IMR-90 (cell line): ENCODE measurements around the gene URAD. TPM values are rescaled to one million over a fixed set of nuclear protein-coding genes. Genes with fewer than 3 reads are reported as not detected.

Experiments
- ATAC-seq: fragments of 200-7000 bp; cut with Tn5 transposase; 2 replicates; pipeline ENCODE4 v1.9.1; 2020; ENCODE audit warnings: low read depth, mild to moderate bottlenecking, moderate library complexity
- BruUV-seq: library from RNA; stranded (reverse); fragments of 400-500 nt; replicated peaks from 2 replicates; lab custom pipeline; 2021; lab: Mats Ljungman, UMichigan
- CTCF ChIA-PET: fragments of 300-600 bp; formaldehyde crosslinking; extraction: SDS; loops from one replicate; lab custom pipeline; 2021; ENCODE audit warnings: antibody characterized with exemption; lab: Yijun Ruan, JAX
- POLR2A ChIA-PET: fragments of 300-600 bp; sonication (Branson Sonifier 250); formaldehyde crosslinking; loops from one replicate; lab custom pipeline; 2022; ENCODE audit warnings: antibody characterized with exemption; ENCODE audit not compliant: unreplicated experiment; lab: Charles Lee
- DNase-seq: peaks from one replicate; pipeline ENCODE4 v3.0.0; 2013
- H2AFZ ChIP-seq: replicated peaks from 2 replicates; pipeline ENCODE3; 2013; ENCODE audit warnings: low read length, mild to moderate bottlenecking; ENCODE audit not compliant: poor library complexity
- H2AK5ac ChIP-seq: 2 replicates; pipeline ENCODE4 v1.6.1; 2013; ENCODE audit warnings: low read depth, low read length, inconsistent platforms
- H2AK9ac ChIP-seq: replicated peaks from 2 replicates; pipeline ENCODE3; 2013; ENCODE audit warnings: mild to moderate bottlenecking, low read depth, low read length, moderate library complexity; ENCODE audit not compliant: poor library complexity
- H2BK120ac ChIP-seq: 2 replicates; pipeline ENCODE4 v1.6.1; 2013; ENCODE audit warnings: low read depth, low read length, inconsistent platforms
- H2BK15ac ChIP-seq: 3 replicates; pipeline ENCODE4 v1.6.1; 2013; ENCODE audit warnings: low read depth, low read length, inconsistent platforms
- H2BK20ac ChIP-seq: 2 replicates; pipeline ENCODE4 v1.6.1; 2013; ENCODE audit warnings: low read depth, mild to moderate bottlenecking, inconsistent platforms, low read length, moderate library complexity
- H2BK5ac ChIP-seq: 2 replicates; pipeline ENCODE4 v1.6.1; 2013; ENCODE audit warnings: mild to moderate bottlenecking, low read depth, low read length, inconsistent platforms; ENCODE audit not compliant: poor library complexity, severe bottlenecking
- H3K14ac ChIP-seq: replicated peaks from 2 replicates; pipeline ENCODE4 v1.6.1; 2013; ENCODE audit warnings: low read depth, low read length, inconsistent platforms
- H3K18ac ChIP-seq: 2 replicates; pipeline ENCODE4 v1.6.1; 2013; ENCODE audit warnings: low read depth, low read length, control low read depth
- H3K23ac ChIP-seq: 2 replicates; pipeline ENCODE4 v1.6.1; 2013; ENCODE audit warnings: low read depth, low read length, inconsistent platforms
- H3K27ac ChIP-seq: 2 replicates; pipeline ENCODE4 v1.5.1; 2013; ENCODE audit warnings: mild to moderate bottlenecking, control low read depth, low read length; ENCODE audit not compliant: insufficient read depth
- H3K27me3 ChIP-seq: 2 replicates; pipeline ENCODE4 v1.6.1; 2013; ENCODE audit warnings: low read length; ENCODE audit not compliant: control insufficient read depth, insufficient read depth
- H3K36me3 ChIP-seq: 2 replicates; pipeline ENCODE4 v1.6.1; 2013; ENCODE audit warnings: low read length, mixed read lengths; ENCODE audit not compliant: control insufficient read depth, insufficient read depth
- H3K4ac ChIP-seq: 2 replicates; pipeline ENCODE4 v1.6.1; 2013; ENCODE audit warnings: low read depth, low read length, inconsistent platforms
- H3K4me1 ChIP-seq: 2 replicates; pipeline ENCODE4 v1.6.1; 2013; ENCODE audit warnings: low read length, mixed read lengths; ENCODE audit not compliant: control insufficient read depth, insufficient read depth
- H3K4me2 ChIP-seq: 2 replicates; pipeline ENCODE4 v1.6.1; 2013; ENCODE audit warnings: low read depth, mild to moderate bottlenecking, control low read depth, low read length, moderate library complexity
- H3K4me3 ChIP-seq: 2 replicates; pipeline ENCODE4 v1.5.1; 2013; ENCODE audit warnings: low read depth, mild to moderate bottlenecking, control low read depth, low read length, moderate library complexity; ENCODE audit not compliant: insufficient read depth
- H3K56ac ChIP-seq: 2 replicates; pipeline ENCODE4 v1.6.1; 2013; ENCODE audit warnings: low read length, inconsistent platforms; ENCODE audit not compliant: insufficient read depth; ENCODE audit errors: extremely low read depth
- H3K79me1 ChIP-seq, 2 experiments: 2 replicates each; pipeline ENCODE4 v1.6.1; 2013; ENCODE audit warnings: low read length in 2 of 2, inconsistent platforms in 1 of 2, low read depth in 1 of 2
- H3K9ac ChIP-seq: 2 replicates; pipeline ENCODE4 v1.6.1; 2013; ENCODE audit warnings: low read depth, low read length, control low read depth
- H3K9me1 ChIP-seq: 2 replicates; pipeline ENCODE4 v1.6.1; 2013; ENCODE audit warnings: low read length, inconsistent platforms; ENCODE audit not compliant: insufficient read depth
- H3K9me3 ChIP-seq: 2 replicates; pipeline ENCODE4 v1.6.1; 2013; ENCODE audit warnings: low read length; ENCODE audit not compliant: control insufficient read depth, insufficient read depth
- H4K20me1 ChIP-seq: 2 replicates; pipeline ENCODE4 v1.6.1; 2013; ENCODE audit warnings: low read length, inconsistent platforms; ENCODE audit not compliant: insufficient read depth
- H4K5ac ChIP-seq: 2 replicates; pipeline ENCODE4 v1.6.1; 2013; ENCODE audit warnings: mild to moderate bottlenecking, low read depth, low read length, control low read depth
- H4K8ac ChIP-seq, 2 experiments: 2 replicates each; pipeline ENCODE4 v1.6.1; 2013; ENCODE audit warnings: low read depth in 2 of 2, low read length in 2 of 2, control low read depth in 1 of 2, inconsistent platforms in 1 of 2
- H4K91ac ChIP-seq: 2 replicates; pipeline ENCODE4 v1.6.1; 2013; ENCODE audit warnings: low read depth, low read length, inconsistent platforms; ENCODE audit not compliant: insufficient read depth
- BHLHE40 ChIP-seq: fragments of 150-350 bp; IDR thresholded peaks from 2 replicates; pipeline ENCODE4 v1.6.1; 2016; ENCODE audit warnings: mild to moderate bottlenecking, low read depth, low read length
- CEBPB ChIP-seq: IDR thresholded peaks from 2 replicates; pipeline ENCODE4 v1.6.1; 2012; ENCODE audit warnings: low read depth, low read length, improper control_type of control experiment
- CHD1 ChIP-seq: IDR thresholded peaks from 2 replicates; pipeline ENCODE4 v1.6.1; 2012; ENCODE audit warnings: low read depth, low read length, improper control_type of control experiment
- MAFK ChIP-seq: IDR thresholded peaks from 2 replicates; pipeline ENCODE4 v1.6.1; 2012; ENCODE audit warnings: low read depth, low read length, improper control_type of control experiment
- MAZ ChIP-seq: IDR thresholded peaks from 2 replicates; pipeline ENCODE4 v1.6.1; 2012; ENCODE audit warnings: low read depth, mild to moderate bottlenecking, low read length, improper control_type of control experiment, moderate library complexity, borderline replicate concordance
- MXI1 ChIP-seq: IDR thresholded peaks from 2 replicates; pipeline ENCODE4 v1.6.1; 2012; ENCODE audit warnings: low read depth, mild to moderate bottlenecking, low read length, moderate library complexity, borderline replicate concordance
- RAD21 ChIP-seq: IDR thresholded peaks from 2 replicates; pipeline ENCODE4 v1.6.1; 2012; ENCODE audit warnings: low read length, improper control_type of control experiment
- RCOR1 ChIP-seq: IDR thresholded peaks from 2 replicates; pipeline ENCODE4 v1.6.1; 2012; ENCODE audit warnings: mild to moderate bottlenecking, low read length, improper control_type of control experiment; ENCODE audit not compliant: insufficient replicate concordance
- dilution Hi-C: fragments of 300-500 bp; cut with HindIII; formaldehyde crosslinking; loops from one replicate; pipeline ENCODE4 v1.14.3; 2018; ENCODE audit warnings: low sequenced_read_pairs; ENCODE audit not compliant: unreplicated experiment
- in situ Hi-C: fragments of 300-500 bp; cut with MboI; formaldehyde crosslinking; loops from 3 replicates; pipeline ENCODE4 v1.14.3; 2019; ENCODE audit warnings: low sequenced_read_pairs, inconsistent platforms, mixed read lengths
- intact Hi-C: fragments of 100-400 bp; cut with micrococcal nuclease; formaldehyde crosslinking; loops from 2 replicates; pipeline ENCODE4 v1.10.0; 2022
- polyA plus RNA-seq, 3 experiments: library from polyadenylated mRNA; depleted of rRNA; stranded (reverse); fragments of >200 nt; gene quantifications; 2 replicates each; pipeline ENCODE4 v1.2.3, GENCODE V29; 2012; ENCODE audit warnings: low replicate concordance in 1 of 3
- total RNA-seq: library from RNA; depleted of rRNA; stranded (reverse); fragments of >200 nt; gene quantifications from 2 replicates; pipeline ENCODE4 v1.2.3, GENCODE V29; 2012
- TF ChIP-seq, protein P1 (sequence below): fragments of 150-350 bp; IDR thresholded peaks from 2 replicates; pipeline ENCODE4 v1.6.1; 2017; ENCODE audit warnings: mild to moderate bottlenecking, antibody characterized with exemption, low read length, low read depth

The URAD gene
- total and polyA plus RNA-seq, 2 of the 4 experiments (the other 2 are of a cell fraction): not detected

DNA sequence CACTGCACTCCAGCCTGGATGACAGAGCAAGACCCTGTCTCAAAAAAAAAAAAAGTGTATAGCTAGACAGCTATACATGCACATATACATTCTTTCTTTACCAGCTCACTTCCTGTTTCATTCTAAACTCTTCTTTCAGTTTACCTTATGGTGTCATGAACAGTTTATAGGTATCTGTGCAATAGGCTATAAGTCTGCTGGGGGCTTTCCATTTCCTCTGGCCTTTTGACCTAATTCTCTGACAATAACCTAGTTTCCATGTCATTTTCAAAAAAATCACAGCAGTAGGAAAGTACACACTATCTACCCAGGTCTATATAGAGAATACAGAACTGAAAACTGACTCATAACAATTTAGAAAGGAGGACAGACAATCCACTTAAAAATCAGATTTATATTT lies 24.4 kb upstream of the URAD start:
- peaks cover 3% of the 10 kb centered on the region for H3K27me3 ChIP-seq
- 0 out of 2 replicates have a peak, but pooled peaks cover 4% of the 10 kb centered on the region for H3K9me1 ChIP-seq
- H3K27ac ChIP-seq: no peak overlapping the region
- no peak overlapping the region for H2BK5ac ChIP-seq
- DNase-seq: no peak
- no peaks in the 10 kb centered on the region for H3K79me1 ChIP-seq
- H2AK5ac ChIP-seq: no peak overlapping the region
- ChIA-PET CTCF (no interaction called here), POLR2A (interaction anchor here (1.0 kb wide), 1 partner anchor 126 kb away, joined by 3 read pairs; no protein-coding TSS in a partner anchor)
- dilution Hi-C loops: no loop called here
- H4K91ac ChIP-seq: no peak overlapping the region
- H3K56ac ChIP-seq: no peak overlapping the region
- no TSS peak for BruUV-seq
- no peaks in the 10 kb centered on the region for H4K20me1 ChIP-seq
- ATAC-seq: no peak
- no peak overlapping the region for H2AK9ac ChIP-seq
- no peak overlapping the region for H2BK15ac ChIP-seq
- no peak overlapping the region for H3K23ac ChIP-seq
- H3K14ac ChIP-seq: no peak overlapping the region
- no peaks in the 10 kb centered on the region for H3K36me3 ChIP-seq
- no peak overlapping the region for H3K18ac ChIP-seq
- H2BK20ac ChIP-seq: no peak overlapping the region
- no peaks in the 10 kb centered on the region for H3K9me3 ChIP-seq
- H3K4me1 ChIP-seq: no peaks in the 10 kb centered on the region
- TF ChIP-seq, protein P1, sequence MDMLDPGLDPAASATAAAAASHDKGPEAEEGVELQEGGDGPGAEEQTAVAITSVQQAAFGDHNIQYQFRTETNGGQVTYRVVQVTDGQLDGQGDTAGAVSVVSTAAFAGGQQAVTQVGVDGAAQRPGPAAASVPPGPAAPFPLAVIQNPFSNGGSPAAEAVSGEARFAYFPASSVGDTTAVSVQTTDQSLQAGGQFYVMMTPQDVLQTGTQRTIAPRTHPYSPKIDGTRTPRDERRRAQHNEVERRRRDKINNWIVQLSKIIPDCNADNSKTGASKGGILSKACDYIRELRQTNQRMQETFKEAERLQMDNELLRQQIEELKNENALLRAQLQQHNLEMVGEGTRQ: no peak
- TF ChIP-seq BHLHE40: no peak
- TF ChIP-seq MAZ: no peak
- no peak for TF ChIP-seq CHD1
- TF ChIP-seq MXI1: no peak
- TF ChIP-seq MAFK: no peak
- no peak for TF ChIP-seq RCOR1
- TF ChIP-seq RAD21: no peak
- no peak for TF ChIP-seq CEBPB
- H3K4me3 ChIP-seq: no peak overlapping the region
- in situ Hi-C loops: no loop called here
- H3K4ac ChIP-seq: no peak overlapping the region
- no peak overlapping the region for H4K8ac ChIP-seq
- H3K4me2 ChIP-seq: no peak overlapping the region
- H2AFZ ChIP-seq: no peak overlapping the region
- no peak overlapping the region for H2BK120ac ChIP-seq
- no peak overlapping the region for H4K5ac ChIP-seq
- H3K9ac ChIP-seq: no peak overlapping the region
- intact Hi-C loops: no loop called here
